NB4 (cell line): ENCODE data around the gene CTXN3.
"Not testable (repeated sequence)": the region's sequence is repeated elsewhere in the genome, so short reads cannot be mapped to it uniquely, and the experiment has no call there.

Source experiments
- DNase-seq: peaks from one replicate; pipeline ENCODE4 v3.0.0; 2010; ENCODE audit warnings: low read depth
- H3K4me3 ChIP-seq: one replicate; pipeline ENCODE4 v1.5.1; 2011; ENCODE audit warnings: mild to moderate bottlenecking, low read depth, low read length, moderate library complexity
- MAX ChIP-seq: IDR thresholded peaks from 2 replicates; pipeline ENCODE4 v1.6.1; 2011; ENCODE audit warnings: low read depth, low read length
- MYC ChIP-seq: IDR thresholded peaks from 2 replicates; pipeline ENCODE4 v1.6.1; 2011; ENCODE audit warnings: low read depth, low read length
- POLR2A ChIP-seq: IDR thresholded peaks from 2 replicates; pipeline ENCODE4 v1.6.1; 2011; ENCODE audit warnings: mild to moderate bottlenecking; ENCODE audit not compliant: insufficient read length; ENCODE audit errors: extremely low read depth
- TF ChIP-seq, protein P1 (sequence below): IDR thresholded peaks from one replicate; pipeline ENCODE4 v1.5.1; 2012; ENCODE audit warnings: low read depth, low read length

The CTXN3 gene

DNA sequence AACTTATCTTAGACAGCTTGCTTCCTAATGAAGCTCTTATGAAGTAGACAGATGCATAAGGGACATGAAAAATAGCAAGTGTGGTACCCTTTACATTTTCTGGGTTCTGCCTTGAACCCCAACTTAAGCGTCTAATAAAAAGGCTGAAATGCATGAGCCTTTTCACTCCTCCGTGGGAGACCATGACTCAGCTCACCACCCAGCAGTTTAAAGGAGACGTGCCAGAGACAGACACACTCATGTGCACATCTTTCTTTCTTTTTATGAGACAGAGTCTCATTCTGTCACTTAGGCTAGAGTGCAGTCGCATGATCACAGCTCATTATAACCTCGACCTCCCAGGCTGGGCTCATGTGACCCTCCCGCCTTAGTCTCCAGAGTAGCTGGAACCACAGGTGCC, 22.3 kb downstream of the CTXN3 start:
- no peak overlapping the region for H3K4me3 ChIP-seq
- peak; percentile 11 for DNase-seq
- TF ChIP-seq MYC, result no peak
- no peak for TF ChIP-seq POLR2A
- TF ChIP-seq, protein P1, sequence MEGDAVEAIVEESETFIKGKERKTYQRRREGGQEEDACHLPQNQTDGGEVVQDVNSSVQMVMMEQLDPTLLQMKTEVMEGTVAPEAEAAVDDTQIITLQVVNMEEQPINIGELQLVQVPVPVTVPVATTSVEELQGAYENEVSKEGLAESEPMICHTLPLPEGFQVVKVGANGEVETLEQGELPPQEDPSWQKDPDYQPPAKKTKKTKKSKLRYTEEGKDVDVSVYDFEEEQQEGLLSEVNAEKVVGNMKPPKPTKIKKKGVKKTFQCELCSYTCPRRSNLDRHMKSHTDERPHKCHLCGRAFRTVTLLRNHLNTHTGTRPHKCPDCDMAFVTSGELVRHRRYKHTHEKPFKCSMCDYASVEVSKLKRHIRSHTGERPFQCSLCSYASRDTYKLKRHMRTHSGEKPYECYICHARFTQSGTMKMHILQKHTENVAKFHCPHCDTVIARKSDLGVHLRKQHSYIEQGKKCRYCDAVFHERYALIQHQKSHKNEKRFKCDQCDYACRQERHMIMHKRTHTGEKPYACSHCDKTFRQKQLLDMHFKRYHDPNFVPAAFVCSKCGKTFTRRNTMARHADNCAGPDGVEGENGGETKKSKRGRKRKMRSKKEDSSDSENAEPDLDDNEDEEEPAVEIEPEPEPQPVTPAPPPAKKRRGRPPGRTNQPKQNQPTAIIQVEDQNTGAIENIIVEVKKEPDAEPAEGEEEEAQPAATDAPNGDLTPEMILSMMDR, result no peak
- no peak for TF ChIP-seq MAX

- no peak for DNase-seq
- TF ChIP-seq MAX (no peak), MYC (no peak), POLR2A (no peak)
- TF ChIP-seq, protein P1, result no peak
- H3K4me3 ChIP-seq, result no peak overlapping the region
Observed at GRCh38 chr5:127673117-127673800, 24.4 kb downstream of the CTXN3 start.

DNA sequence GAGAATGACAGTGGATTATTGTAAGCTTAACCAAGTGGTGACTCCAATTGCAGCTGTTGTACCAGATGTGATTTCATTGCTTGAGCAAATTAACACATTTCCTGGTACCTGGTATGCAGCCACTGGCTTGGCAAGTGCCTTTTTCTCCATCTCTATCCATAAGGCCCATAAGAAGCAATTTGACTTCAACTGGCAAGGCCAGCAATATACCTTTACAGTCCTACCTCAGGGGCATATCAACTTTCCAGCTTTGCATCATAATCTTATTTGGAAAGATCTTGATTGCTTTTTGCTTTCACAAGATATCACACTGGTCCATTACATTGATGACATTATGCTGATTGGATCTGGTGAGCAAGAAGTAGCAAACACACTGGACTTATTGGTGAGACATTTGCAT, 28.1 kb downstream of the CTXN3 start:
- not testable (repeated sequence) for H3K4me3 ChIP-seq, DNase-seq

- DNase-seq, result not testable (repeated sequence)
Observed at GRCh38 chr5:127679691-127680330, 30.9 kb downstream of the CTXN3 start.

GRCh38 chr5:127680595-127680994, 31.7 kb downstream of the CTXN3 start:
- no peak overlapping the region for H3K4me3 ChIP-seq
- TF ChIP-seq POLR2A, result no peak
- TF ChIP-seq MYC, result no peak
- no peak for TF ChIP-seq MAX
- TF ChIP-seq, protein P1, result no peak
- no peak for DNase-seq

More at GRCh38 chr5:127679691-127680330, 30.9 kb downstream of the CTXN3 start:
- not testable (repeated sequence) for H3K4me3 ChIP-seq

GRCh38 chr5:127683008-127683407, 34.1 kb downstream of the CTXN3 start:
- TF ChIP-seq POLR2A (no peak), MAX (no peak), MYC (no peak)
- TF ChIP-seq, protein P1, result no peak
- DNase-seq, result no peak
- H3K4me3 ChIP-seq, result no peak overlapping the region
